LNCAP (cell line): ENCODE results near the gene PPP2R5B.

Experiments
- TF ChIP-seq, protein P1 (sequence below): fragments of 450-650 bp; IDR thresholded peaks from 2 replicates; pipeline ENCODE4 v1.5.1; 2017; ENCODE audit warnings: mild to moderate bottlenecking

Gene PPP2R5B

GRCh38 chr11:64878494-64879243 is 45.8 kb upstream of the PPP2R5B start, which contains the start of gene EHD1:
TSS of gene EHD1 (minus strand) at chr11:64878621. CDS start at chr11:64878464, 157 bp downstream.
- TF ChIP-seq, protein P1, sequence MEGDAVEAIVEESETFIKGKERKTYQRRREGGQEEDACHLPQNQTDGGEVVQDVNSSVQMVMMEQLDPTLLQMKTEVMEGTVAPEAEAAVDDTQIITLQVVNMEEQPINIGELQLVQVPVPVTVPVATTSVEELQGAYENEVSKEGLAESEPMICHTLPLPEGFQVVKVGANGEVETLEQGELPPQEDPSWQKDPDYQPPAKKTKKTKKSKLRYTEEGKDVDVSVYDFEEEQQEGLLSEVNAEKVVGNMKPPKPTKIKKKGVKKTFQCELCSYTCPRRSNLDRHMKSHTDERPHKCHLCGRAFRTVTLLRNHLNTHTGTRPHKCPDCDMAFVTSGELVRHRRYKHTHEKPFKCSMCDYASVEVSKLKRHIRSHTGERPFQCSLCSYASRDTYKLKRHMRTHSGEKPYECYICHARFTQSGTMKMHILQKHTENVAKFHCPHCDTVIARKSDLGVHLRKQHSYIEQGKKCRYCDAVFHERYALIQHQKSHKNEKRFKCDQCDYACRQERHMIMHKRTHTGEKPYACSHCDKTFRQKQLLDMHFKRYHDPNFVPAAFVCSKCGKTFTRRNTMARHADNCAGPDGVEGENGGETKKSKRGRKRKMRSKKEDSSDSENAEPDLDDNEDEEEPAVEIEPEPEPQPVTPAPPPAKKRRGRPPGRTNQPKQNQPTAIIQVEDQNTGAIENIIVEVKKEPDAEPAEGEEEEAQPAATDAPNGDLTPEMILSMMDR = peak; percentile 71

GRCh38 chr11:64879244-64879900 is 45.1 kb upstream of the PPP2R5B start:
- TF ChIP-seq, protein P1 = no peak

GRCh38 chr11:64880240-64881001 is 44.1 kb upstream of the PPP2R5B start:
- TF ChIP-seq, protein P1 = no peak

- TF ChIP-seq, protein P1 = no peak
Measured at GRCh38 chr11:64881476-64881875, 43.0 kb upstream of the PPP2R5B start.

GRCh38 chr11:64882243-64882642 is 42.2 kb upstream of the PPP2R5B start:
- TF ChIP-seq, protein P1 = no peak

DNA sequence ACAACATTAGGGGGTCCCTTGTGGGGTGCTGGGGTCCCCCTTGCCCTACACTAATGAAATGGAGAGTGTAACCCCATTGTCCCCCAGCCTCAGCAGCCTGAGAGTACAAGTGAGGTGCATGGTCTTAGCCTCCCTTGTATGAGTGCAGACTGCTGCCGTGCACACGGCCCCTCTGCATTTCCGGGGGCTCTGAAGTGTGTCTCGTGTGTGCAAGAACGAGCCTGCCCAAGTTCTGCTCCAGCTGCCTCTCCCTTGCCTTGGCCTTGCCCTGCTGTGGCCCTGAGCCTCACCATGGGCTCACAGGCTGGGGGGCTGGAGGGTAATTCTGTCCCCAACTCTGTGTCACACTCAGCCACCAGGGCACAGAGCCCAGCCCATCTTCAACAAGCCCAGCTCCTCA is 40.9 kb upstream of the PPP2R5B start:
- TF ChIP-seq, protein P1 = no peak

DNA sequence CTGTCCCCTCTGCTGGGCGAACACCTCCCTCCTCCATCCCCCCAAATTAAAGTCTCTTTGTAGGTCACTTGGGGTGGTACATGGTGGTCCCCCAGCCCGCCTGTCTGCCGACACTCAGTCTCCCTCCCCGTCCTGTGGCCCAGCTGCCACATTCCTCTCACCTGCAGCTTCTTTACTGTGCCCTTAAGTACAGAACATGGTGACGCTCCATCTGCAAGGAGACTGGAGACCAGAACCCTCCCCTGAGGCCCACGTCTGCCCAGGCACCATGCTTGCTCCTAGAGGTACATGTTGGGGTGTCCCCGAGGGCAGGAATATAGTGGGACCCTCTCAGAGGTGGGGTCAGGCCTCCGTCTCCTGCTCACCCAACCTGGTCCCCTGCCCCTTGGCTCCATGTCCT is 40.5 kb upstream of the PPP2R5B start:
- TF ChIP-seq, protein P1 = no peak
